ENCODE results near the gene AQP10.

DNA sequence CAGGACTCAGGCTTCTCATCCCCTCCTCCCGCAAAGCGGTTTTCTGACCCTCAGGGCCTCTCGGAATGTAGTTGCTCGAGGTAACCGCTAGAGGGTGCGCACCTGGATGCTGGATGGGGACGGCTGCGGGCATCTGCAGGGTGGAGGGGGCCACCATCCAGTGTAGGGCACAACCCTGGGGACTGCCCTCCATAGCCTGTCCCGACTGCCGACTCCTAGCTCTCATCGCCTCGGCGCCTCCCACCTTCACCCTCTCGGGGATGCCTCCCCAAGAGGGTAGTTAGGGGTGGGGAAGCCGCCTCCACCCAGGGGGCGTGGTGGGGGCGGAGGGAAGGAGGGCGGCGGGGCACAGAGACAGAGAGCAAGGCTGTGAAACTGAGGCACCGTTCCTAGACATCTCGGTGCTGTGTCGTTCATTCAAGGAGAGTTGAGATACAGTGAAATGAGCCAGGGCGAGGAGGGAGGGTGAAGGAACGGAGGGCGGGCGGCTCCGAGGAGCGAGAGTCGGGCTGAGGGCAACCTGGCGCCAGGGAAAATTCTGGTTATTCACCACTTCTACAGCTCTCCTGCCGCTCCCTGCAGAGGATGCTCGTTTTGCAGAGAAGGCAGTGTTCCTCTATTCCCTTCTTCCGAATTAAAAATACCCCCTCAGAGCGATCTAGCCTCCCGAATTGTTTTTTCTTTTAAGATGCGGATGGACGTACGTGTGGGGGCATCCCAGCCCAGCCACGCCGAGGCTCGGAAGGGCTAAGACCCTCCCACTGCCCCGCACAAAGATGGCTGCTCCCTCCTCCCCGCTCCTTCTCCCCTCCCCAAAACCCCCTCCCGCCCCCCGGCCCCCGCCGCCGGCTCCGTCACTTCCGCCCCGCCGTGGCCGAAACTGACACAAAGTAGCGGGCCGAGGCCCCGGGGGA, 4.0 kb downstream of the AQP10 start, which contains the start of gene ATP8B2:
- TF ChIP-seq CTCF (optimal IDR thresholded peaks at IDR 0.05 in 1 of 3, IDR thresholded peaks at IDR 0.05 in 1 of 3, conservative IDR thresholded peaks at IDR 0.05 in 1 of 3; ENCODE audit: extremely low read depth in 1 of 3, insufficient read depth in 2 of 3, low read length in 3 of 3): peak; percentile 92 to 94 (median 93)
- no peak for TF ChIP-seq EZH2 (IDR thresholded peaks at IDR 0.05; ENCODE audit: low read length)

Data from keratinocyte (primary cell).